H1 (cell line): ENCODE results near the gene AMHR2.

Experiments used
- BRCA1 ChIP-seq: IDR thresholded peaks from 2 replicates; pipeline ENCODE4 v1.6.1; 2012; ENCODE audit warnings: low read depth, low read length, improper control_type of control experiment
- EZH2 ChIP-seq: fragments of 200-600 bp; sonication (generic); IDR thresholded peaks from 2 replicates; pipeline ENCODE4 v1.7.1; 2012; ENCODE audit warnings: low read depth, mild to moderate bottlenecking, moderate library complexity, low read length, inconsistent platforms; ENCODE audit not compliant: severe bottlenecking
- NRF1 ChIP-seq: IDR thresholded peaks from 2 replicates; pipeline ENCODE4 v1.6.1; 2011; ENCODE audit warnings: mild to moderate bottlenecking, low read depth, low read length, improper control_type of control experiment
- POLR2A ChIP-seq, 2 experiments: IDR thresholded peaks; 1 replicate in 1 of 2; 2 replicates in 1 of 2; pipeline ENCODE4 v1.6.1; 2011; ENCODE audit warnings: low read depth in 2 of 2, low read length in 2 of 2, mild to moderate bottlenecking in 2 of 2; ENCODE audit errors: control extremely low read depth in 1 of 2
- POLR2AphosphoS5 ChIP-seq: IDR thresholded peaks from 2 replicates; pipeline ENCODE4 v1.6.1; 2011; ENCODE audit warnings: low read depth, low read length
- RBBP5 ChIP-seq: IDR thresholded peaks from 2 replicates; pipeline ENCODE4 v1.7.1; 2012; ENCODE audit warnings: low read depth, mild to moderate bottlenecking, inconsistent platforms, low read length, moderate library complexity, borderline replicate concordance
- SIX5 ChIP-seq: IDR thresholded peaks from 2 replicates; pipeline ENCODE4 v1.6.1; 2011; ENCODE audit warnings: mild to moderate bottlenecking, low read depth, low read length

GRCh38 chr12:53380794-53381730, 42.6 kb upstream of the AMHR2 start:
- TF ChIP-seq EZH2 (no peak), RBBP5 (no peak), POLR2AphosphoS5 (no peak), NRF1 (no peak), BRCA1 (no peak), SIX5 (no peak), POLR2A (IDR thresholded peaks at IDR 0.05; ENCODE audit: control extremely low read depth in 1 of 2, low read depth in 2 of 2, low read length in 2 of 2) (no peak)
